Measurements from ENCODE around the gene KCNJ4.

DNA sequence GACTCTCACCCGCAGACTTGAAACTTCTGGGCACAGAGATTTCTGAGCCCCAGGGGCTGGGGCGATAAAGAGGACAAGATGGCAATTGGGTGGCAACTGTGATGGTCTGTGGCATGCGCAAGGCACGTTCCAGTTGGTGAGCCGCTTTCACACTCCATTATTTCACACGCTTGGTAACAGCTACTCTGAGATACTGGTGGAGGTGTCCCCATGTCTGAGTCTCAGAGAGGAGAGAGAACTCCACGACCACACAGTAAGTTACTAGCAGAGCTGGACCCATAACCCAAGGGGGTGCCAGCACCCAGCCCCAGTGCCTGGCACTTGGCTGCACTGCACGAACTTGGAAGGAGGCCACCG, 6.0 kb upstream of the KCNJ4 start:
- TF ChIP-seq, protein P1, sequence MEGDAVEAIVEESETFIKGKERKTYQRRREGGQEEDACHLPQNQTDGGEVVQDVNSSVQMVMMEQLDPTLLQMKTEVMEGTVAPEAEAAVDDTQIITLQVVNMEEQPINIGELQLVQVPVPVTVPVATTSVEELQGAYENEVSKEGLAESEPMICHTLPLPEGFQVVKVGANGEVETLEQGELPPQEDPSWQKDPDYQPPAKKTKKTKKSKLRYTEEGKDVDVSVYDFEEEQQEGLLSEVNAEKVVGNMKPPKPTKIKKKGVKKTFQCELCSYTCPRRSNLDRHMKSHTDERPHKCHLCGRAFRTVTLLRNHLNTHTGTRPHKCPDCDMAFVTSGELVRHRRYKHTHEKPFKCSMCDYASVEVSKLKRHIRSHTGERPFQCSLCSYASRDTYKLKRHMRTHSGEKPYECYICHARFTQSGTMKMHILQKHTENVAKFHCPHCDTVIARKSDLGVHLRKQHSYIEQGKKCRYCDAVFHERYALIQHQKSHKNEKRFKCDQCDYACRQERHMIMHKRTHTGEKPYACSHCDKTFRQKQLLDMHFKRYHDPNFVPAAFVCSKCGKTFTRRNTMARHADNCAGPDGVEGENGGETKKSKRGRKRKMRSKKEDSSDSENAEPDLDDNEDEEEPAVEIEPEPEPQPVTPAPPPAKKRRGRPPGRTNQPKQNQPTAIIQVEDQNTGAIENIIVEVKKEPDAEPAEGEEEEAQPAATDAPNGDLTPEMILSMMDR (IDR thresholded peaks at IDR 0.05), result no peak
- no peak for TF ChIP-seq POLR2A (IDR thresholded peaks at IDR 0.05)

Data from thyroid gland (tissue), 4 donors.